GM12891 (cell line): ENCODE measurements around the gene PPP6R3.

ENCODE experiments used
- PAX5 ChIP-seq: IDR thresholded peaks from 2 replicates; pipeline ENCODE4 v1.6.1; 2011; ENCODE audit warnings: low read length, moderate library complexity, mild to moderate bottlenecking; ENCODE audit not compliant: insufficient read depth, severe bottlenecking
- POLR2A ChIP-seq: IDR thresholded peaks from 2 replicates; pipeline ENCODE4 v1.6.1; 2011; ENCODE audit warnings: low read depth, low read length, control low read depth
- POLR2AphosphoS5 ChIP-seq: IDR thresholded peaks from 2 replicates; pipeline ENCODE4 v1.6.1; 2011; ENCODE audit warnings: low read depth, low read length, control low read depth
- SPI1 ChIP-seq: IDR thresholded peaks from 2 replicates; pipeline ENCODE4 v1.6.1; 2011; ENCODE audit warnings: low read depth, low read length, control low read depth
- TAF1 ChIP-seq: IDR thresholded peaks from 2 replicates; pipeline ENCODE4 v1.6.1; 2011; ENCODE audit warnings: low read depth, low read length, control low read depth

DNA sequence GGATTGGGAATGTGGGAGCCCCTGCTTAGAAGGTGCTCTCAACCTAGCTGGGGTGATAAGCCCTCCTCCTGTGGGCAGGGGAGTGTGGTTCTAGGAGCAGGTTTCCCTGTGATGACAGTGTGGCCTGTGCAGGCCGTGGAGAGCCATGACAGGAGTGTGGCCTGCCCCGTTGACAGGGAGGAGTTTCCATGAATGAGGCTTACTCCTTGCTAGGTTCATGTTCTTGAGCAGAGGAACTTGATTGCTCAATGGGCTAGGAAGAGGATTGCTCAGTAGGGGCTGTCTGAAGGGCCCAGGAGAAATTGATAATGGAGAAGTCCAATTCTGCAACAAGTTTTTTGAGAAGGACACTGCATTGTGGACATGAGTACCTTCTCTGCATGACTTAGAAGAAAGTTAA is 92.0 kb downstream of the PPP6R3 start:
- TF ChIP-seq POLR2AphosphoS5 (no peak), POLR2A (no peak), TAF1 (no peak), SPI1 (no peak), PAX5 (no peak)
